COLO668 (cell line): ENCODE data around the gene RASD1.

Experiments used
- DNase-seq: peaks from one replicate; lab custom pipeline; 2025; ENCODE audit not compliant: unreplicated experiment; lab: John Stamatoyannopoulos, UW

Gene RASD1

GRCh38 chr17:17527956-17528500, 31.8 kb upstream of the RASD1 start:
- DNase-seq, result no peak

DNA sequence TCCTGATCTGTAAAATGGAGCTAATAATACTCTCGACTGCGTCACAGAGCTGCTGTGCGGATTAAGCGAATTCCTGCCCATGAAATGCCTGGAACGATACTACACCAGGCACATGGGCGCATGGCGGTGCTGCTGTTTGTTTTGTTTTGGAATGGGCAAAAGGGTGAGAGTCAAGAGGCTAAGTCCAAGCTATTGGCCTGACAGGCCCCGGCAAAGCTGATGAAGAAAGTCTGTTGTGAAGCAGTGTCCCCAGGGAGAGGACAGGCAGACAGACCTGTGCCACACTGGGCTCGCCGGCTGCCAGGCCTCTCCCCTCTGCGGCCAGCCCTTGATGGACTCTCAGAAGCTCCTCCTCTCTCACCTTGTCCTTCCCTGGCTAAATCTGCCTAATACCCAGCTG, 31.3 kb upstream of the RASD1 start:
- DNase-seq, result no peak

GRCh38 chr17:17526369-17526768, 30.2 kb upstream of the RASD1 start:
- DNase-seq, result no peak

DNA sequence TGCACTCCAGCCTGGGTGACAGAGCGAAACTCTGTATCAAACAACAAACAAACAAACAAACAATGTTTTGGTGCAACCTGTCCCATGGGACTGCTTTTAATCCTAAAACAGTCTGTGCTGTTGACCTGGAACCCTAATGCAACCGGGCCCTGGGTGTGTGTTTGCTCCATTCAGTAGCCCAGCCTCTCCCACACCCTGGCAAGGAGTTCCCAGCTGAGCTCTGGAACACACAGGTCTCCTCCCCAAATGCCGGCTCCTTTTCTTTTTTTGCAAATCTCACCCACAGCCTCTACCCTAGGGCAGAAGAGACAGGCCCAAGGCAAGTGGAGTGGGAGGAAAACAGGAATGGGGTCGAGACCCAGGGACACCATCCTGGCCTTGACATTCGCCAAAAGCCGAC, 29.8 kb upstream of the RASD1 start:
- DNase-seq, result no peak

DNA sequence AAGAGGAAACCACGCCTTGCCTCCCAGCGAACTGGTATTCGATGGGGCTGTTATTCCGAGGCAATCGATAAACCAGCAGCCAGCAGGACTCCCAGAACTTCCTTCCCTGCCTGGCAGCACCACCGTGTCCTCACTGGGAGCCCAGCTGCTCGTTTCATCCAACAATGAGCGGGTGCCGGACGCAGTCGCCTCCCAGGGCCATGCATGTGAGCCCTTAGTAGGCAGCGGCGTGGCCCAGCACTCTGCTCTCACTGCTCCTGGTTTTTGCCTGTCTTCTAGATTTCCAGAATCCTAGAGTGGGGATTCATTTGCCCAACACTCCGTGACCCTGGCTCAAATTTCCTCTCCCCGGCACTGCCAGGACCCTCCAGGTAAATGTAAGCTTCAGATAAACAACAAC, 29.1 kb upstream of the RASD1 start:
- DNase-seq, result peak; percentile 50

DNA sequence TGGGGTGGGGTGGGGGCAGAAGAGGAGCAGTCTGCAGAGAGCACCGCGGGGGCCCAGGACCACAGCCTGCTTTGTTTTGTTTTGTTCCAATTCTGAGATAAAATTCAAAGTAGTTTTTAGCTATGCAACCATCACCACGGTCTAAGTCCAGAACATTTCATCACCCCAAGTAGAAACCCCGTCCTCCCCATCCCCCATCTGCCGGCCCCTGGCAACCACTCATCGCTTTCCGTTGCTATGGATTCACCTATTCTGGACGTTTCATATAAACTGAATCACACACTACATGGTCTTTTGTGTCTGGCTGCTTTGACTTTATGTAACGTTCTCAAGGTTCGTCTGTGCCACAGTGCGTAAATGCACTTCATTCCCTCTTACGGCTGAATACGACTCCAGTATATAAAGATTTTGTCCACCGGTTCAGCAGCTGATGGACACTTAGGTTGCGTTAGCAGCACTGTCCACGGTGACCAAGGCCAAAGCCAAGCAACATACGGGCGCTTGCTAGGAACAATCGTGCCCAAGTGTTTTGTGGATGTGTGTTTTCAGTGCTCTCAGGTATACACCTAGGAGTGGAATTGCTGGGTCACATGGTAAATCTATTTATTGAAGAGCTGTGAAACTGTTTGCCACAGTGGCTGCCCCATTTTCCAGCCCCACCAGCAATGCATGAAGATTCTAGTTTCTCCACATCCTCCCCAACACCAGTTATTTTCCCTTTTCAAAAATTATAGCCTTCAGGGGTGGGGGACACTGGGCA, 27.7 kb upstream of the RASD1 start:
- no peak for DNase-seq

DNA sequence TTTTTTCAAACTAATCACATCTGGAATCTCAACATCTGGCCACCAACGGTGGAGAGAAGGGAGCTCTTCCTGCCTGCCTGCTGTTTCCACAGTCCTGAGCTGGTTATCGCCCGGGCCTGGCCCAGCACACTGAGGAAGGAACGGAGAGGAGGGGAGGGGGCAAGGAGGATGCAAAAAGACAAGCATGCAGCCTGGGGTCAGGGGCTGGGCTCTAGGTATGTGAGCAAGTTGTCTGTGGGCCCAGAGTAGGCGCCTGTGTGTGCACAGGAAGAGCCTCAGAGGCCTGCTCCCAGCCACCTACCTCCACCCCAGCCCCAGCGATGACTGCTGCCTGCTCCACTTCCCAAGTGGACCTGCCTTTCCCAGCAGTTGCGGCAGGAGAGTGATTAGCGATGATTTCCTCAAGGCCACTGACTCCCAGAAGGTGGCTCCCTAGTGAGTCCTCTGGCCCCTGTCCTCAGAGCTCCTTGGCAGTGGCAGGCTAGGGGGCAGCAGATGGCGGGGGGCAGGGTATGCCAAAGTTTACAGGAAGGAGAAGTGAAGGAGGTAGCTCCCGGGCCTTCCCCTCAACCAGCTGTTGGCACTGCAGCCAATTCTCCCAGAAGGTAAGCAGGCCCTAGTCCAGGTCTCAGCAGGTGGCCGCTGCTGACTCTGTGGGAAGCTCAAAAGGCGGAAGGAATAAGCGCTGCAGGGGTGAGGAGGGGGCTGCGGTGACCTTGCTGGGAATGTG, 27.0 kb upstream of the RASD1 start:
- DNase-seq, result peak; percentile 45

- no peak for DNase-seq
Observed at GRCh38 chr17:17520599-17521232, 24.5 kb upstream of the RASD1 start.

DNA sequence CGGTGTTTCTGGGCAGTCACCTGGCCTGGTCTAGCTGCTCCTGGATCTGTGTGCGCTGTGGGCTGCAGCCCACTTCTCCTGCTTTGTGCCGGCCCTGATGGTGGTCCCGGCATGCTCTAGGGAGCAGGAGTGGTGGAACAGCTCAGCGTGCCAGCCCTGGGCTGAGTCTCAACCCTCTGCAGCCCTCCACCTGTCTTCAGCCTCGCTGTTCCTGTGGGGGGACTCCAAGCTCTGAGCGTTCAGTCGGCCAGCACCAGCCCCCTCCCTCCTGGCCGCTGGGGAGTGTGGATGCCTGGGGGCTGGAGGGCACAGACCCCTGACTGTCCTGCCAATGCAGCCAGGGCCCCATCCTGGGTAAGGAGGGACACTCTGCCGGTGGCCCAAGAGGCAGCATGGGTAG, 23.7 kb upstream of the RASD1 start:
- DNase-seq, result no peak

GRCh38 chr17:17518951-17519350, 22.8 kb upstream of the RASD1 start:
- DNase-seq, result no peak

DNA sequence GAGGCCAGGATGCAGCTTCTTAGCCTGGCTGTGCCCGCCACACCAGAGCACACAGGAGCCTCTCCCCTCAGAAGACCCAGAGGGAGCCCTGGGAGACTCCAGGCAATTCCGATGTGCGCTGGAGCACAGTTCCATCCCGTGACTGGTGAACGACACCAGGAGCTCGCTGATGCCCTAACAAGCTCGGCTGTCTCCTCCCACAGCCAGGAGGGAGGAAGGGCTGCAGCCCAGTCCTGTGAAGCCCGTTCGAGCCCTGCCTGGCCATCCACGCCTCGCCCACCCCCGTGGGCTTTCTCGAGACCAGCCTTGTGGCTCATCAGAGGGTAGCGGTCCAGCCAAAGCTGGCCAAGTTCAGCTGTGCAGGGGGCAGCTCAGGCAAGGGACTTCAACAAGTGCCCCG, 21.8 kb upstream of the RASD1 start:
- peak; percentile 61 for DNase-seq

DNA sequence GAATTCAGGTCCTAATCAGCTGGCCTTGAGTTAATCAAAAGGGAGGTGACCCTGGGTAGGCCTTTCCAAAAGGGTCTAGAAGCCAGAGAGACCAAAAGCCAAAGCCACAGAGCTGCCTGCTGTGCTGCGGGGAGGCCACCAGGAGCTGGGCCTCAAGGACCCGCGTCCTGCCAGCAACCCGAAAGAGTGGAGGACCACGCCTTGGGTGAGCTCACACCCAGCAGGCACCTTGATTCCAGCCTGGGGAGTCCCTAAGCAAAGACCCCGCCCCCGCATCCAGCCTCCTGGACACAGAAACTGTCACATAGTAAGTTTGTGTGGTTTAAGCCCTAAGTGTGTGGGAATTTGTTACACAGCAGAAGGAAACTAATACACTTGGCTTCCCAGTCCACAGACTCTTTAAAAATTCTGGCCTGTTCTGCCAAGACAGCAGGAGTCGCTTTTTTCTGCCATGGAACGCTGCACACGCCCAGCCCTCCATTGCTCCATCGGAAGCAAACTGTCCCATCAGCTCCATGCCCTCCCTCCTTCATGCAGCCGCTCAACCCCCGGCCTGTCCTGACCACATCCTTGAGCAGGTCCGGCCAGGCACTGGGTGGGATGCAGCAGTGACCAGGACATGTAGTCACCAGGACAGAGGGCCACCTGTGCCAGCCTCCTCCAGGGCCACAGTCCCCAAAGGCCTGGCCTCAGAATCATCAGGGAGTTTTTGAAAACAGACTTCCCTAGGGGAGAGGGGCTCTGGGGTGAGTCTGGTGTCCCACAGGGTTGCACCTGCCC, 20.9 kb upstream of the RASD1 start:
- DNase-seq, result peak; percentile 59

DNA sequence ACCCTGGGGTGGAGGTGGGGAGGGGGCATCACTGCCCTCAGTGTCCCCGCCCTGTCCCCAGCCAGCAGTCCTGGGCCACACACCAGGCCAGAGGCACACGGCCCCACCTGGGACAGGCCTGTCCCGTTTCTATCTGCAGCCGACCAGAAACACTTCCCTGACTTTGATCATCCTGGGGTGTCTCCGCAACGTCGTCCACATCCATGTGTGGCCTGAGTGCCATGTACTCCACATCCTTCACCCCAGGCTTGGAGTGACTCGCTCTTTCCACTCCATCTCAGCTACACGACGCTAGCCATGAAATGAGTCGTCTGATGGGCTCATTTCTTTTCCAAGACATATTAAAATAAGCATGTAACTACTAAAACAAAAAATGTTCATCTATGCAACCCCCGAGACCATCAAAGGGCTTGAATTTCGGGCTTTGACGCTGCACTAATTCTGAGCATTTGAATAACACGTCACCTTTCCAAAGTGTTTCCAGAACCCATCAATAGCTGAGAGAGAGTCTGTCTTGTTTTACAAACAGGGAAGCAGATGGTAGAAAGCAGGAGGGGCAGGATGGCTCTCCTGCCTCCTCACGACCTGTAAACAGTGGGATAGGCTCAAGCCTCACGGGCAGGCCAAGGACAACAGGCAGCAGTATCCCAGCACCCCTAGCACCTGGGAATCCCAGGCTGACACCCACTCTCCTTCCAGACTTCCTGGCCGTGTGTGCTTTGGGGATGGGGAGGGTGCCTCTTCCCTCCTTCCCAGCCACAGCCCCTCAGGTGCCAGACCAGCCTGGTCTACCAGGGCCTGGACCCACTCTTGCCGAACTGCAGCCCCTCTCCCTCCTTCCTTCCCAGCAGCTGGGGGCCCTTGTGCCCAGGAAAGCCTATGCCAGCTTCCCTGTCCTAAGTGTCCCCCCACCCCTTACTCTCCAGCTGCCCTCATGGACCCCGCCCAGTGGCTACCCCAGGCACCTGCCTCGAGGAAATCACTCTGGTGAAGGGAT, 20.0 kb upstream of the RASD1 start:
- DNase-seq, result peak; percentile 59

DNA sequence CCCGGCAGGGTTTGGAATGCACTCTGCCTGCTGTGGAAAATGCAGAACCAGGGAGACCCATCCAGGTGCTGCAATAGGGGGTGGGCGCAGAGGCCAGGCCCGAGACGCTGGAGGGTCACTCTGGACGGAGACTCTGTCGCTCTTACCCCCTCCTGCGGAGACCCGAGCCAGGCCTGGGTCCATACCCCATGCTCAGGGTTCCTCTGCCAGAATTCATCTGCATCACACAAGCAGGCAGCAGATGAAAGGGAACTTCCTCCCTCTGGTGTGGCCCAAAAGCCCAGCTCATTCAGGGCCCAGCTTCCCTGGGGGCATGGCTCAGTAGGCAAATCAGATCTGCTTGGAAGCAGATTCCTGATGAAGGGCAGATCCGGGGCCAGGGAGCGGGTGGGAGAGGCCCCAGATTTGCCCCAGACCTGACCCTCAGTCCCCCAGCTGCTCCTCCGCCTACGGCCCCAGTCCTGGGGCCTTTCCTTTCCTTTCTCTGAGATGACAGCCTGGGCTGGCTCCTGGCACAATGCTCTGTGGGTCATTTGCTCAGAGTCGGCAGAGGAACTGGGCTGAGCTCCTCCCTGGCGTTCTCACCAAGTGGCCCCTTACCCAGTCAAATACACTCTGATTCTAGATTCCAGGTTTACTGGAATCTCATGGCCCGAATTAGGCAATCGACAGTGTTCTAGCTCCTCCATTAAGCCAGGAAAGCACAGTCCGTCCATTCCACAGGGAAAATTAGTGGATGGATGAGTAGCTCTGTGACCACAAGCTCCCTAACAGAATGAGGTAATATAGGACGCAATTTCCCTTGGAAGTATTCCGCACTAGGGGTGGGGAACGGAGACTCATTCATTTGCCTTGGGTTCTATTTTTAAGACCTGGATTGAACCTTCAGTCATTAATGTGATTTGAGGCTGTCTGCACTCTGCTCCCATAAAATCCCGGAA, 19.1 kb upstream of the RASD1 start:
- DNase-seq, result peak; percentile 9

DNA sequence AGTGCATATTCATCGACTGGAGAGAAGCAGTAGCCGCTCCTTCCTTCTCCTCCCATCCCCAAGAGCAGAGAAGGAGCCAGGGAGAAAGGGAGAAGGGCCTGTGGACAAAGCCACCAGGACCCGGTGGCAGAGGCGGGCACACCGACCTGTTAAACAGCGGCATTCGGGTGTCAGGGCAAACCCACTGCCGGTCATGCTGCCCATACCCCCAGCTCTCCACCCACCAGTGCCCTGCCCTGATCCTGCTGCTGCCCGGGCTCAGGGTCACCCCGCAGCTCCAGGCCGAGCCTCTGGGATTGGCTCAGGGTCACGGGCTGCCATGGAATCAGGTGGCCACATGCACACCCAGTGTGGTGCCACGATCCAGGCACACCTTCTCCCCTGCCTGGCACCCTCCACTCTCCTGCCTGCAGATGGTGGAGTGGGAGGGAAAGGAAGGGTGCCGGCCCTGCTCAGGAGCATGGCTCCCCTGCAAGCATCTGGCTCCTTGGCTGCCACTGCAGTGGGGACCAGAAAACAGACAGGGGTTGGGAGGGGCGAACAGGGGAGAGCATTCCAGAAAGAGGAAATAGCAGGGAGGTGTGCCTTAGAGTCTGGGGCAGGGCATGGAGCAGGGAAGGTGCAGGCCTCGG, 18.3 kb upstream of the RASD1 start:
- DNase-seq, result no peak

DNA sequence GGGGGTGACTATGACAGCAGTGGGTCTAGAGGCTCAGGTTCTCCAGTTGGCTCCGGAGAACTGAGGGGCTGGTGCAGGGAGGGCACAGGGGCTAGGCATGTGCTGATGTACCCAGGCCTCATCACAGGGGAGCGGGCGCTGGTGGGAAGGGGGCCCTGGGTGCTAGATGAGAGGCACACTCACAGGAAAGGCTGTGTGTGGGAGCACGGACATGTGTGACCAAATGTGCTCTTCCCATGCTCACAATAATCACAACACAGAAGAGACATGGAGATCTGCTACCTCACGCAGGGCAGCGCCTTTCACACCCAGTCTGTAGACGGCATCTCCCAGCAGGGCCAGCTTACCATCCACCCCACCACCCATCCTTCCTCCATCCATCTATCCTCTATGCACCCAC, 17.4 kb upstream of the RASD1 start:
- DNase-seq, result no peak

DNA sequence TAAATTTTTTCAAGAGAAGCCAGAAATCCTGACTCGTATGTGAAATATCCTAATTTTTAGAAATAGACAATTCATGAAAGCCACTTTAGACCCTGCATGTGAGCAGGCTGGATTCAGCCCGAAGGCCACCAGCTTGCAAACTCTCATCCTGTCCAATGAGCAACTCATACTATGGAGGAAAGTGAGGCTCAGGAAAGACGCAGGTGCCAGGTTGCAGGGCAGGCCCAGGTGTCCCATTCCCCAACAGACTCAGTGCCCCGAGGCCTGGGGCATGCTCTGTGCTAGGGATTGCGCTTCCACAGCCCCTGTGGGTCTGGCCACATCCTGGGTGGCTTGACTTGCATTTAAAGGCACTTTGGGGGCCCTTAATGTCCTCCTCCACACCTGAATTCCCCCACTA, 16.7 kb upstream of the RASD1 start:
- no peak for DNase-seq
